ENCODE data around the gene EEF1AKMT2. TPM values are rescaled to one million over a fixed set of nuclear protein-coding genes. Genes with fewer than 3 reads are reported as not detected.

Gene EEF1AKMT2
- total RNA-seq, 1 experiment from 2014 or later: 21.6 TPM

DNA sequence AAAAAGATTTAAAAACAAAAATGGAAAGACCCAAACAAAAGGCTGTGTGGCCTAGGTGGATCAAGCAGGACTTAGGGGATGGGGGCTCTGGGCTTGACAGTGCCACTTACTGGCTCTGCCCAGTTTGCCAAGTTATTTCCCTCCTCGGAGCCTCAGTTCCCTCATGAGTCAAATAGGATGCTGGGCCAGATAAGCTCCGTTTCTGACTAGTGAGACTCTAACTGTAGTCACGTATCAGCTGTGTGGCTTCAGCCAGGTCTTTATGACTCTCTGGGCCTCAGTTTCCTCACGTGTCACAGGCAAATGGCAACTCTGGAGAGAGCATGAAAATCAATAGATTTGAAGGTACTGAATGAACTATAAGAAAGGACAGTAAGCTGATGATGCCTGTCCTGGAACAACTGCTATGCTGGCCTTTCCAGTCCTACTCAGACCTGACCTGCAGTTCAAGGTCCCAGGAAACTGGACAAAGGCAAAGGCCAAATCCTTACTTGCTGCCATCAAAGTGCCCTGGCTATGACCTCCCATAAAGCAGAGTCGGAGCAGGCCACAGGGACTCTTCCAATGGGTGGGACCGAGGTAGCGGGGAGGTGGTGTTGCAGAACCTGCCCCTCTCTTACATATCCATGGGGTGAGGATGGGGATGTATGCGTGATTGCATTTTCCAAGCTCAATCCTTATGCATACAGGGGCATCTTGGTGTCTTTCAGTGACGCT, 74.5 kb downstream of the EEF1AKMT2 start:
- TF ChIP-seq NFYB (CRISPR knock-in tag; conservative IDR thresholded peaks at IDR 0.05; ENCODE audit: low read depth): no peak
- TF ChIP-seq, protein P1, sequence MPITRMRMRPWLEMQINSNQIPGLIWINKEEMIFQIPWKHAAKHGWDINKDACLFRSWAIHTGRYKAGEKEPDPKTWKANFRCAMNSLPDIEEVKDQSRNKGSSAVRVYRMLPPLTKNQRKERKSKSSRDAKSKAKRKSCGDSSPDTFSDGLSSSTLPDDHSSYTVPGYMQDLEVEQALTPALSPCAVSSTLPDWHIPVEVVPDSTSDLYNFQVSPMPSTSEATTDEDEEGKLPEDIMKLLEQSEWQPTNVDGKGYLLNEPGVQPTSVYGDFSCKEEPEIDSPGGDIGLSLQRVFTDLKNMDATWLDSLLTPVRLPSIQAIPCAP (CRISPR knock-in tag; IDR thresholded peaks at IDR 0.05): no peak
- no peak for TF ChIP-seq GABPB1 (CRISPR knock-in tag; IDR thresholded peaks at IDR 0.05)
- no peak for TF ChIP-seq ELF4 (CRISPR knock-in tag; IDR thresholded peaks at IDR 0.05; ENCODE audit: low read depth)
- no peak for TF ChIP-seq NFE2L1 (CRISPR knock-in tag; IDR thresholded peaks at IDR 0.05)
- no peak for TF ChIP-seq ZNF396 (CRISPR knock-in tag; IDR thresholded peaks at IDR 0.05; ENCODE audit: borderline replicate concordance)
- no peak for TF ChIP-seq TCF7 (CRISPR knock-in tag; IDR thresholded peaks at IDR 0.05; ENCODE audit: low read depth)
- TF ChIP-seq GRHL2 (CRISPR knock-in tag; IDR thresholded peaks at IDR 0.05; ENCODE audit: insufficient replicate concordance, severe bottlenecking): no peak
- TF ChIP-seq ATF1 (CRISPR knock-in tag; IDR thresholded peaks at IDR 0.05): no peak
- TF ChIP-seq TEAD1 (CRISPR knock-in tag; IDR thresholded peaks at IDR 0.05): no peak
- TF ChIP-seq JUN (CRISPR knock-in tag; IDR thresholded peaks at IDR 0.05): no peak
- TF ChIP-seq NR3C1 (CRISPR knock-in tag; conservative IDR thresholded peaks at IDR 0.05; ENCODE audit: low read depth): no peak
- TF ChIP-seq ZBTB21 (CRISPR knock-in tag; IDR thresholded peaks at IDR 0.05; ENCODE audit: borderline replicate concordance): no peak

DNA sequence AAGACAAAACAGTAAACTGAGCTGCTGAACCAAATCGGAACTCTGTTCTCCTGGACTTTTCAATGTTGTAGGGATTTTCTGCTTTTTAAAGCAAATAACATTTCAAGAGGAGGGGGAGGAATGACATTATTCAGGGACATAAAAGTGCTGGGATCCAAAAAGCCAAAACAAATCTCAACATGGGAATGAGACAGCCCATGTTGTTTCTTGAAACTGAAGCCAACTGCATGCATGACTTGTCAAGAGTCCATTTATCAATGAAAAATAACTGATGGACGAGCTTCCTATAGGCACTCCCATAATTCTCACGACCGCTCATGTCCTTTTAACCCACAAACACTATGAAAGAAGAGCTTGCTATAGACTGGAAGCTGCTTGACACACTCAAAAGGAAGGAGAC, 75.3 kb downstream of the EEF1AKMT2 start:
- Mint-ChIP-seq H3K4me3 (no peak overlapping the region), H3K27me3 (ENCODE audit: low read depth) (no peaks in the 10 kb centered on the region), H3K9me3 (no peaks in the 10 kb centered on the region), H3K4me1 (peaks cover 22% of the 10 kb centered on the region), H3K36me3 (no peaks in the 10 kb centered on the region), H3K27ac (peak overlapping the region; percentile 61)
- DNase-seq (ENCODE audit: low spot score): no peak
- no peak for ATAC-seq
- ChIA-PET POLR2A (no interaction called here), CTCF (interaction anchor here (3.9 kb wide), 2 partner anchors 25 to 44 kb away, joined by 16 to 53 read pairs; no protein-coding TSS in a partner anchor)
- TF ChIP-seq RORB (CRISPR knock-in tag; IDR thresholded peaks at IDR 0.05): no peak
- TF ChIP-seq NFATC4 (CRISPR knock-in tag; IDR thresholded peaks at IDR 0.05): no peak
- no peak for TF ChIP-seq JAZF1 (CRISPR knock-in tag; IDR thresholded peaks at IDR 0.05)
- no peak for TF ChIP-seq CREM (CRISPR knock-in tag; IDR thresholded peaks at IDR 0.05)
- TF ChIP-seq, protein P2, sequence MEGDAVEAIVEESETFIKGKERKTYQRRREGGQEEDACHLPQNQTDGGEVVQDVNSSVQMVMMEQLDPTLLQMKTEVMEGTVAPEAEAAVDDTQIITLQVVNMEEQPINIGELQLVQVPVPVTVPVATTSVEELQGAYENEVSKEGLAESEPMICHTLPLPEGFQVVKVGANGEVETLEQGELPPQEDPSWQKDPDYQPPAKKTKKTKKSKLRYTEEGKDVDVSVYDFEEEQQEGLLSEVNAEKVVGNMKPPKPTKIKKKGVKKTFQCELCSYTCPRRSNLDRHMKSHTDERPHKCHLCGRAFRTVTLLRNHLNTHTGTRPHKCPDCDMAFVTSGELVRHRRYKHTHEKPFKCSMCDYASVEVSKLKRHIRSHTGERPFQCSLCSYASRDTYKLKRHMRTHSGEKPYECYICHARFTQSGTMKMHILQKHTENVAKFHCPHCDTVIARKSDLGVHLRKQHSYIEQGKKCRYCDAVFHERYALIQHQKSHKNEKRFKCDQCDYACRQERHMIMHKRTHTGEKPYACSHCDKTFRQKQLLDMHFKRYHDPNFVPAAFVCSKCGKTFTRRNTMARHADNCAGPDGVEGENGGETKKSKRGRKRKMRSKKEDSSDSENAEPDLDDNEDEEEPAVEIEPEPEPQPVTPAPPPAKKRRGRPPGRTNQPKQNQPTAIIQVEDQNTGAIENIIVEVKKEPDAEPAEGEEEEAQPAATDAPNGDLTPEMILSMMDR (IDR thresholded peaks at IDR 0.05): no peak
- TF ChIP-seq GABPB1 (CRISPR knock-in tag; IDR thresholded peaks at IDR 0.05): no peak
- TF ChIP-seq, protein P3, sequence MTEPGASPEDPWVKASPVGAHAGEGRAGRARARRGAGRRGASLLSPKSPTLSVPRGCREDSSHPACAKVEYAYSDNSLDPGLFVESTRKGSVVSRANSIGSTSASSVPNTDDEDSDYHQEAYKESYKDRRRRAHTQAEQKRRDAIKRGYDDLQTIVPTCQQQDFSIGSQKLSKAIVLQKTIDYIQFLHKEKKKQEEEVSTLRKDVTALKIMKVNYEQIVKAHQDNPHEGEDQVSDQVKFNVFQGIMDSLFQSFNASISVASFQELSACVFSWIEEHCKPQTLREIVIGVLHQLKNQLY (CRISPR knock-in tag; IDR thresholded peaks at IDR 0.05): no peak
- TF ChIP-seq CBFB (CRISPR knock-in tag; IDR thresholded peaks at IDR 0.05; ENCODE audit: low read depth): no peak
- no peak for TF ChIP-seq NFE2L1 (CRISPR knock-in tag; IDR thresholded peaks at IDR 0.05)
- TF ChIP-seq OVOL2 (CRISPR knock-in tag; IDR thresholded peaks at IDR 0.05; ENCODE audit: borderline replicate concordance): no peak
- TF ChIP-seq, protein P4, sequence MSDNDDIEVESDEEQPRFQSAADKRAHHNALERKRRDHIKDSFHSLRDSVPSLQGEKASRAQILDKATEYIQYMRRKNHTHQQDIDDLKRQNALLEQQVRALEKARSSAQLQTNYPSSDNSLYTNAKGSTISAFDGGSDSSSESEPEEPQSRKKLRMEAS (CRISPR knock-in tag; IDR thresholded peaks at IDR 0.05): no peak
- no peak for TF ChIP-seq SMAD3 (CRISPR knock-in tag; IDR thresholded peaks at IDR 0.05; ENCODE audit: borderline replicate concordance)
- TF ChIP-seq, protein P5, sequence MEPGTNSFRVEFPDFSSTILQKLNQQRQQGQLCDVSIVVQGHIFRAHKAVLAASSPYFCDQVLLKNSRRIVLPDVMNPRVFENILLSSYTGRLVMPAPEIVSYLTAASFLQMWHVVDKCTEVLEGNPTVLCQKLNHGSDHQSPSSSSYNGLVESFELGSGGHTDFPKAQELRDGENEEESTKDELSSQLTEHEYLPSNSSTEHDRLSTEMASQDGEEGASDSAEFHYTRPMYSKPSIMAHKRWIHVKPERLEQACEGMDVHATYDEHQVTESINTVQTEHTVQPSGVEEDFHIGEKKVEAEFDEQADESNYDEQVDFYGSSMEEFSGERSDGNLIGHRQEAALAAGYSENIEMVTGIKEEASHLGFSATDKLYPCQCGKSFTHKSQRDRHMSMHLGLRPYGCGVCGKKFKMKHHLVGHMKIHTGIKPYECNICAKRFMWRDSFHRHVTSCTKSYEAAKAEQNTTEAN (CRISPR knock-in tag; IDR thresholded peaks at IDR 0.05): no peak
- TF ChIP-seq, protein P6, sequence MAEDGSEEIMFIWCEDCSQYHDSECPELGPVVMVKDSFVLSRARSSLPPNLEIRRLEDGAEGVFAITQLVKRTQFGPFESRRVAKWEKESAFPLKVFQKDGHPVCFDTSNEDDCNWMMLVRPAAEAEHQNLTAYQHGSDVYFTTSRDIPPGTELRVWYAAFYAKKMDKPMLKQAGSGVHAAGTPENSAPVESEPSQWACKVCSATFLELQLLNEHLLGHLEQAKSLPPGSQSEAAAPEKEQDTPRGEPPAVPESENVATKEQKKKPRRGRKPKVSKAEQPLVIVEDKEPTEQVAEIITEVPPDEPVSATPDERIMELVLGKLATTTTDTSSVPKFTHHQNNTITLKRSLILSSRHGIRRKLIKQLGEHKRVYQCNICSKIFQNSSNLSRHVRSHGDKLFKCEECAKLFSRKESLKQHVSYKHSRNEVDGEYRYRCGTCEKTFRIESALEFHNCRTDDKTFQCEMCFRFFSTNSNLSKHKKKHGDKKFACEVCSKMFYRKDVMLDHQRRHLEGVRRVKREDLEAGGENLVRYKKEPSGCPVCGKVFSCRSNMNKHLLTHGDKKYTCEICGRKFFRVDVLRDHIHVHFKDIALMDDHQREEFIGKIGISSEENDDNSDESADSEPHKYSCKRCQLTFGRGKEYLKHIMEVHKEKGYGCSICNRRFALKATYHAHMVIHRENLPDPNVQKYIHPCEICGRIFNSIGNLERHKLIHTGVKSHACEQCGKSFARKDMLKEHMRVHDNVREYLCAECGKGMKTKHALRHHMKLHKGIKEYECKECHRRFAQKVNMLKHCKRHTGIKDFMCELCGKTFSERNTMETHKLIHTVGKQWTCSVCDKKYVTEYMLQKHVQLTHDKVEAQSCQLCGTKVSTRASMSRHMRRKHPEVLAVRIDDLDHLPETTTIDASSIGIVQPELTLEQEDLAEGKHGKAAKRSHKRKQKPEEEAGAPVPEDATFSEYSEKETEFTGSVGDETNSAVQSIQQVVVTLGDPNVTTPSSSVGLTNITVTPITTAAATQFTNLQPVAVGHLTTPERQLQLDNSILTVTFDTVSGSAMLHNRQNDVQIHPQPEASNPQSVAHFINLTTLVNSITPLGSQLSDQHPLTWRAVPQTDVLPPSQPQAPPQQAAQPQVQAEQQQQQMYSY (CRISPR knock-in tag; IDR thresholded peaks at IDR 0.05): no peak
- TF ChIP-seq SMAD4 (CRISPR knock-in tag; IDR thresholded peaks at IDR 0.05): no peak

More for the DNA sequence above, 74.5 kb downstream of the EEF1AKMT2 start:
- CTCF ChIA-PET: interaction anchor here (2.6 to 3.9 kb wide), 3 partner anchors 10 to 45 kb away, joined by 16 to 53 read pairs (median 46); no protein-coding TSS in a partner anchor
- Mint-ChIP-seq H3K27me3 (ENCODE audit: low read depth) (no peaks in the 10 kb centered on the region), H3K27ac (no peak overlapping the region), H3K4me1 (peaks cover 22% of the 10 kb centered on the region), H3K4me3 (no peak overlapping the region), H3K9me3 (no peaks in the 10 kb centered on the region), H3K36me3 (no peaks in the 10 kb centered on the region)
- no peak for ATAC-seq
- DNase-seq (ENCODE audit: low spot score): no peak
- POLR2A ChIA-PET: interaction anchor here (0.7 kb wide), 1 partner anchor 9 kb away, joined by 5 read pairs; no protein-coding TSS in a partner anchor

Data from WTC11 (cell line).